NCI-H128 (cell line): ENCODE results near the gene DDIAS.
"Not testable (repeated sequence)": the region's sequence is repeated elsewhere in the genome, so short reads cannot be mapped to it uniquely, and the experiment has no call there.

ENCODE experiments used
- DNase-seq: peaks from one replicate; lab custom pipeline; 2025; ENCODE audit not compliant: unreplicated experiment; lab: John Stamatoyannopoulos, UW

Gene DDIAS

GRCh38 chr11:82889133-82890001, 12.2 kb upstream of the DDIAS start:
- no peak for DNase-seq

GRCh38 chr11:82890002-82890341, 11.6 kb upstream of the DDIAS start:
- no peak for DNase-seq

- DNase-seq: no peak
These were observed 10.6 kb upstream of the DDIAS start for GRCh38 chr11:82890936-82891335.

GRCh38 chr11:82892611-82893169, 8.8 kb upstream of the DDIAS start:
- DNase-seq: no peak

- DNase-seq: no peak
These were observed 6.0 kb upstream of the DDIAS start for GRCh38 chr11:82895437-82896091.

GRCh38 chr11:82896183-82896582, 5.4 kb upstream of the DDIAS start:
- DNase-seq: no peak

- DNase-seq: no peak
These were observed 3.3 kb upstream of the DDIAS start for GRCh38 chr11:82898241-82898640.

GRCh38 chr11:82899186-82899820, 2.2 kb upstream of the DDIAS start:
- no peak for DNase-seq

GRCh38 chr11:82899957-82900276, 1.6 kb upstream of the DDIAS start:
- DNase-seq: no peak

- DNase-seq: peak; percentile 70
These were observed 1.0 kb upstream of the DDIAS start, which contains the start of gene PRCP for GRCh38 chr11:82900277-82901164. Gene PRCP (minus strand): TSS chr11:82900430. CDS start chr11:82900402, 28 bp downstream.

GRCh38 chr11:82901922-82902485, 468 bp downstream of the DDIAS start:
- DNase-seq: no peak

GRCh38 chr11:82902880-82903279, 1.3 kb downstream of the DDIAS start:
- DNase-seq: no peak

GRCh38 chr11:82903843-82904586, 2.5 kb downstream of the DDIAS start:
- DNase-seq: no peak

GRCh38 chr11:82906236-82906635, 4.7 kb downstream of the DDIAS start:
- DNase-seq: no peak

GRCh38 chr11:82906931-82907330, 5.4 kb downstream of the DDIAS start:
- no peak for DNase-seq

- no peak for DNase-seq
These were observed 5.8 kb downstream of the DDIAS start for GRCh38 chr11:82907371-82907770.

- no peak for DNase-seq
These were observed 6.8 kb downstream of the DDIAS start for GRCh38 chr11:82908311-82908710.

GRCh38 chr11:82909015-82909640, 7.6 kb downstream of the DDIAS start:
- DNase-seq: no peak

- not testable (repeated sequence) for DNase-seq
These were observed 18.2 kb downstream of the DDIAS start for GRCh38 chr11:82919786-82920185.
